ENCODE data around the gene FNBP1. TPM values are rescaled to one million over a fixed set of nuclear protein-coding genes. Genes with fewer than 3 reads are reported as not detected.

FNBP1 gene
- total and polyA plus RNA-seq, 7 donors, result 12.5 to 172 (median 92.8) TPM

DNA sequence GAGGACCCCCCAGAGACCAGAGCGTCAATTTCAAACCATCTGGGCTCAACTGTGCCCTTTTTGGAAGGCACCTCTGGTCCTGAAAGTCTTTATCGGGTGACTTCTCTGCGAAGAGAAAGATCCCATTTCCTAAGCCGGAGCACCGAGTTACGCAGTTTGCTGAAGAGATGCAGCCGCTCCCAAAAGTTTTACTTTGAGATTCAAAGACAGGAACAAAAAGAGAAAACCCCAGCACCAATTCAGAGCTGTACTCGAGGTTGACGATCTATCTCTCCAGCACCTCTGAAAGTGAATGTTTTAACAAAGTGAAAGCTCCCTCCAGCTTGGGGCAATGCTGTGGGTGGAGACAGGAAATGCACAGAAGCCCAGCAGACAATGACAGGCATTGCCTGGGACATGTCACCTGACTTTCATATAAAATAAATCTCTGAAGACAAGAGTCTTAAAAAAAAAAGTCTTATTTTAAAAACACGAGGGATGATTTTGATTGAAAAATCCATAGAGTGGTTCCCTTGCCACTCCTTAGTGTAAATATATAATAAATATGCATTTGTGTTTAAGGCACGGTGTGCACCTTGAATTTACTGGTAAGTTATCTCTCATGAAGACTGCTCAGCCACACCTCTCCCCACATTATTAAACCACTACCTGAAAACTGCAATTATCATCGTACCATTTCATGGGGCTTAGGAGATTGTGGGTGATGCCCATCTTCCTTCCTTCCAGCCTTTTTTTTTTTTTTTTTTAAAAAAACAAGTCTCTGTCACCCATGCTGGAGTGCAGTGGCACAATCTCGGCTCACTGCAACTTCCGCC lies 79.9 kb downstream of the FNBP1 start:
- H3K27ac ChIP-seq, result peak overlapping the region; percentile 88 to 94 (median 91)
- H3K36me3 ChIP-seq, result peaks cover 0 to 12% (median 0%) of the 10 kb centered on the region in 4 donors
- peak overlapping the region; percentile 32 to 53 (median 46) for H3K4me3 ChIP-seq
- H3K27me3 ChIP-seq, result no peaks in the 10 kb centered on the region
- H3K4me1 ChIP-seq, result peaks cover 0 to 70% (median 58%) of the 10 kb centered on the region in 4 donors
- intact Hi-C loops (cut with DNase I), result loop anchor here (5.0 kb wide), 2 partner anchors 76 to 79 kb away; partner anchors contain the start of gene FNBP1
- WGBS, 2 donors, result 14 to 20% methylated on average over 14 of the region's 14 CpGs
- DNase-seq, result peak; percentile 86
- TF ChIP-seq POLR2AphosphoS5 (IDR thresholded peaks at IDR 0.05), result peak; percentile 77 to 89 (median 85)
- TF ChIP-seq POLR2A (IDR thresholded peaks at IDR 0.05), result peak; percentile 53 to 57
- TF ChIP-seq, protein P1, sequence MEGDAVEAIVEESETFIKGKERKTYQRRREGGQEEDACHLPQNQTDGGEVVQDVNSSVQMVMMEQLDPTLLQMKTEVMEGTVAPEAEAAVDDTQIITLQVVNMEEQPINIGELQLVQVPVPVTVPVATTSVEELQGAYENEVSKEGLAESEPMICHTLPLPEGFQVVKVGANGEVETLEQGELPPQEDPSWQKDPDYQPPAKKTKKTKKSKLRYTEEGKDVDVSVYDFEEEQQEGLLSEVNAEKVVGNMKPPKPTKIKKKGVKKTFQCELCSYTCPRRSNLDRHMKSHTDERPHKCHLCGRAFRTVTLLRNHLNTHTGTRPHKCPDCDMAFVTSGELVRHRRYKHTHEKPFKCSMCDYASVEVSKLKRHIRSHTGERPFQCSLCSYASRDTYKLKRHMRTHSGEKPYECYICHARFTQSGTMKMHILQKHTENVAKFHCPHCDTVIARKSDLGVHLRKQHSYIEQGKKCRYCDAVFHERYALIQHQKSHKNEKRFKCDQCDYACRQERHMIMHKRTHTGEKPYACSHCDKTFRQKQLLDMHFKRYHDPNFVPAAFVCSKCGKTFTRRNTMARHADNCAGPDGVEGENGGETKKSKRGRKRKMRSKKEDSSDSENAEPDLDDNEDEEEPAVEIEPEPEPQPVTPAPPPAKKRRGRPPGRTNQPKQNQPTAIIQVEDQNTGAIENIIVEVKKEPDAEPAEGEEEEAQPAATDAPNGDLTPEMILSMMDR (IDR thresholded peaks at IDR 0.05), result no peak
- TF ChIP-seq EP300 (IDR thresholded peaks at IDR 0.05), result no peak
- H3K9me3 ChIP-seq, result no peaks in the 10 kb centered on the region

DNA sequence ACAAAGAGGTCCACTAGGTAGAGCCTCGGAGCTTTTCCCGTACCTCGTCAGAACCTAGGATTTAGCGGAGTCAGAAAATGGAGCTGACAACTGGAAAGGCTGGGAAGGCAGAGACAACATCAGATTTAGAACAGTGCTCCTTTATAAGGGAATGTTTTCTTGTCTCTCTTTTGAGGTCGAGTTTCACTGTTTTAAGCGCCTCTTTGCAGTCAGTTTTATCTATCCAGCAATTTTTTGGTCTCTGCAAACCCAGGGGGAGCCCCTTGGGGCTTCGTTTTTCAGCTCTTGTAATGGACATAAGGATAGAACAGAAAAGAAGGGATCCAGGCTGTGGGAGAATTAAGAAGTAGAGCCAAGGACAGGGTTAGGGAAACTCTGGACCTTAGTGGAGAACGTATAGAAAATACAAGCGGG lies 80.5 kb downstream of the FNBP1 start:
- intact Hi-C loops (cut with DNase I), result loop anchor here (5.0 kb wide), 2 partner anchors 75 to 80 kb away; partner anchors contain the start of gene FNBP1
- TF ChIP-seq, protein P1 (IDR thresholded peaks at IDR 0.05), result no peak
- peak in 1 of 4 donors; percentile 3 for TF ChIP-seq POLR2AphosphoS5 (IDR thresholded peaks at IDR 0.05)
- peak overlapping the region; percentile 32 to 53 (median 46) for H3K4me3 ChIP-seq
- H3K36me3 ChIP-seq, result peaks cover 0 to 19% (median 1%) of the 10 kb centered on the region in 4 donors
- peaks cover 0 to 64% (median 54%) of the 10 kb centered on the region in 4 donors for H3K4me1 ChIP-seq
- H3K27ac ChIP-seq, result peak overlapping the region; percentile 88 to 94 (median 91)
- no peaks in the 10 kb centered on the region for H3K9me3 ChIP-seq
- WGBS, 2 donors, result 46 to 47% methylated on average over 9 of the region's 9 CpGs
- H3K27me3 ChIP-seq, result no peaks in the 10 kb centered on the region
- no peak for DNase-seq

DNA sequence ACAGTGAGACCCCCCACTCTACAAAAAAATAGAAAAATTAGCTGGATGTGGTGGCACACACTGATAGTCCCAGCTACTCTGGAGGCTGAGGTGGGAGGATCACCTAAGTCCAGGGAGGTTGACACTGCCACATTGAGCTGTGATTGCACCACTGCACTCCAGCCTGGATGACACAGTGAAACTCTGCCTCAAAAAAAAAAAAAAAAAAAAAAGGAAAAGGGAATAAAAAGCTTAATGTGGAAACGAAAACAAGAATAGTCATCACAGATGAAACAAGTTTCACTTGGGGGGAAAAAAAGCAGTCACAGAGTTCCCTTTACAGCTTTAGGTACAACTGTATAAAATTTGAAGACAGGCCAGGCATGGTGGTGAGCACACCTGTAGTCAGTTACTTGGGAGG lies 84.2 kb downstream of the FNBP1 start:
- Histone ChIP-seq H3K4me1 (peaks cover 0 to 42% (median 29%) of the 10 kb centered on the region in 4 donors), H3K27ac (peak overlapping the region; percentile 54 to 88 (median 56)), H3K9me3 (no peaks in the 10 kb centered on the region), H3K27me3 (no peaks in the 10 kb centered on the region), H3K4me3 (no peak overlapping the region), H3K36me3 (peaks cover 4 to 37% (median 13%) of the 10 kb centered on the region in 4 donors)
- TF ChIP-seq POLR2AphosphoS5 (IDR thresholded peaks at IDR 0.05) (no peak), POLR2A (IDR thresholded peaks at IDR 0.05) (no peak), EP300 (IDR thresholded peaks at IDR 0.05) (no peak)
- TF ChIP-seq, protein P1 (IDR thresholded peaks at IDR 0.05), result no peak
- 86 to 87% methylated on average over 1 of the region's 1 CpG for WGBS, 2 donors
- intact Hi-C loops (cut with DNase I), result no loop called here
- no peak for DNase-seq

DNA sequence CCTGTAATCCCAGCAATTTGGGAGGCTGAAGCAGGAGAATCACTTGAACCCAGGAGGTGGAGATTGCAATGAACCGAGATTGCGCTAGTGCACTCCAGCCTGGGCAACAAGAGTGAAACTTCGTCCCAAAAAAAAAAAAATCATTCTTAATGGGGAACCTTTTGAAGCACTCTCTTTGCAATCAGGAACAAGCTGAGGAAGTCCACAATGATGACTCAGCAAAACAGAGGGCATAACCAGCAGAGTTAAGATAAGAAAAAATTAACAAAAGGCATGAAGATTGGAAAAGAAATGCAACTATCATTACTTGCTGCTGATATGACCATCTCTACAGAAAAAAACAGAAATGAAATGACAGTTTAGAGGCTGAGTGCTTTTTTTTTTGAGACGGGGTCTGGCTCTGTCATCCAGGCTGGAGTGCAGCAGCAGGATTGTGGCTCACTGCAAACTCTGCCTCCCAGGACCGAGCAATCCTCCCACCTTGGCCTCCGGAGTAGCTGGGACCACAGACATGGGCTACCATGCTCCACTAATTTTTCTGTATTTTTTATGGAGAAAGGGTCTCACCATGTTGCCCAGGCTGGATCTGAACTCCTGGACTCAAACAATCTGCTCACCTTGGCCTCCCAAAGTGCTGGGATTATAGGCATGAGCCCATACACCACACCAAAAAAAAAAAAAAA lies 88.0 kb downstream of the FNBP1 start:
- TF ChIP-seq POLR2A (IDR thresholded peaks at IDR 0.05) (no peak), EP300 (IDR thresholded peaks at IDR 0.05) (no peak), POLR2AphosphoS5 (IDR thresholded peaks at IDR 0.05) (no peak)
- TF ChIP-seq, protein P1 (IDR thresholded peaks at IDR 0.05), result no peak
- Histone ChIP-seq H3K36me3 (peaks cover 10 to 58% (median 15%) of the 10 kb centered on the region in 4 donors), H3K9me3 (no peaks in the 10 kb centered on the region), H3K4me1 (peaks cover 0 to 37% (median 16%) of the 10 kb centered on the region in 4 donors), H3K4me3 (no peak overlapping the region), H3K27me3 (no peaks in the 10 kb centered on the region), H3K27ac (peak overlapping the region; percentile 50 to 88 (median 57))
- 71 to 81% methylated on average over 6 of the region's 6 CpGs for WGBS, 2 donors
- intact Hi-C loops (cut with DNase I), result no loop called here
- DNase-seq, result no peak

All from sigmoid colon (tissue), 7 donors.